HG02970 (cell line): ENCODE measurements around the gene AJM1.
"Not testable (repeated sequence)": the region's sequence is repeated elsewhere in the genome, so short reads cannot be mapped to it uniquely, and the experiment has no call there.

ENCODE experiments used
- ATAC-seq: cut with Tn5 transposase; IDR thresholded peaks from one replicate; pipeline ENCODE4 v1.9.1; 2021; ENCODE audit warnings: mild to moderate bottlenecking, moderate library complexity, moderate number of reproducible peaks; ENCODE audit not compliant: unreplicated experiment, low FRiP score

Gene AJM1

GRCh38 chr9:136829981-136830885, 12.0 kb upstream of the AJM1 start:
- no peak for ATAC-seq

- ATAC-seq = no peak
Observed at GRCh38 chr9:136831002-136831719, 11.1 kb upstream of the AJM1 start.

- no peak for ATAC-seq
Observed at GRCh38 chr9:136831720-136832104, 10.6 kb upstream of the AJM1 start.

GRCh38 chr9:136832581-136832980, 9.7 kb upstream of the AJM1 start:
- ATAC-seq = no peak

GRCh38 chr9:136833381-136834048, 8.8 kb upstream of the AJM1 start:
- not testable (repeated sequence) for ATAC-seq

GRCh38 chr9:136835162-136835931, 6.9 kb upstream of the AJM1 start:
- no peak for ATAC-seq

GRCh38 chr9:136835932-136836904, 6.1 kb upstream of the AJM1 start:
- no peak for ATAC-seq

- ATAC-seq = no peak
Observed at GRCh38 chr9:136837146-136837855, 5.0 kb upstream of the AJM1 start.

GRCh38 chr9:136837856-136838277, 4.4 kb upstream of the AJM1 start:
- not testable (repeated sequence) for ATAC-seq

- no peak for ATAC-seq
Observed at GRCh38 chr9:136838314-136839228, 3.7 kb upstream of the AJM1 start.

- ATAC-seq = no peak
Observed at GRCh38 chr9:136839229-136840139, 2.8 kb upstream of the AJM1 start.

- ATAC-seq = no peak
Observed at GRCh38 chr9:136840140-136840876, 2.0 kb upstream of the AJM1 start.

- ATAC-seq = no peak
Observed at GRCh38 chr9:136840877-136841645, 1.2 kb upstream of the AJM1 start.

GRCh38 chr9:136841646-136842379, 465 bp upstream of the AJM1 start:
- not testable (repeated sequence) for ATAC-seq
